GM19099 (cell line): ENCODE measurements around the gene DHRS3.

Source experiments
- POLR2A ChIP-seq: IDR thresholded peaks from 3 replicates; pipeline ENCODE4 v1.6.1; 2011; ENCODE audit warnings: low read depth; ENCODE audit not compliant: insufficient read length; ENCODE audit errors: extremely low read depth

Gene DHRS3

DNA sequence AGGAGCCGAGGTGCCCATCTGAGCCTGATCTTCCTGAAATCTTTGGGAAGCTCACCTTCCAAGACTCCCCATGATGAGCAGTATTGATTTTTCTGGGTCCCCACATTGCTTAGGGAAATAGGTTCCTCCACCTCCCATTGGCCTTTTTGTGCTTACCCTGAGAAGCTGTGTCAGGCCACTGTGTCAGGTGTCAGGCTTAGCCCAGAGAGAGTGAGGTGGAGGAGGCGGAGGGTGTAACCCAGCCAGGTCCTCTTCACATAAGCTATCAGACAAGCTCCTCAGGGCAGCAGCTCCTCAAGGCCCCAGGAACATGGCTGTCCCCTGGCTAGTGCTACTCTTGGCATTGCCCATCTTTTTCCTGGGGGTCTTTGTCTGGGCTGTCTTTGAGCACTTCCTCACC, 26.2 kb upstream of the DHRS3 start:
- no peak for TF ChIP-seq POLR2A

DNA sequence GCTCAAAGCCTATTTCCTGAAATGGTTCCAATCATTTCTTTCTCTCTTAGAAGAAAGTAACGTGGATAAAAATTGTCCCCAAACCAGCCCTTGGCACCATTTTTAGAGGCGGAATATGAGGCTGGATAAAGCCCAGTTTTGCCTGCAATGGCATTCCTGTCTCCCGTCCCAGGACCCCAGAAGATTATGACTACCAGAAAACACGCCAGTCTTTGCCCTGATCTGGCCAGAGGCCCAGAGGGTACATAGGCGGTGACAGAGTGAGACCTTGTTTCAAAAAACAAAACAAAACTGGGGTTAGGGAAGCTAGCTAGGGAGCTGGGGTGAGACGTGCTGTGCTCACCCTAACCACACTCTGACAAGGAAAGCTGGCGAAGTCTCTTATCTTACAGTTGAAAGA, 25.8 kb upstream of the DHRS3 start, which contains the start of gene AADACL4:
TSS of gene AADACL4 (plus strand) at position 301 of the 400 bp plus-strand sequence. CDS start 462 bp downstream, outside the sequence.
- no peak for TF ChIP-seq POLR2A

DNA sequence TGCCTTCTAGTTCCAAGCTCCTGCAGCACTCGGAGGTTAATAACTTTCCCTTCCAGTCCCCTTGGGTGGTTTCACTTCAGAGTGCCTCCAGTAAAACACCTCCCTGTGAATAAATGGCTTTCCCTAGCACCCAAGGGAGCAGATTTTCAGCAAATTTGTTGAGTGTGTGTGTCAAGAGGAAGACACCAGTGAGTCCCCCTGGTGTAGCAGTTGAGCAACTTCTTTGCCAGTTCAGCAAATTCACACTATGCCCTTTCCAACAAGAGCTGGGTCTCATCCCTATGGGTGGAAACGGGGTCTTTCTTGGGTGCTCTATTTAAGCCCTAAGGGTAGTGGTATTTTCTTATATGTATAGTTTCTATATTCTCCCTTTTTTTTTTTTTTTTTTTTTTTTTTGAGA, 25.1 kb upstream of the DHRS3 start:
- TF ChIP-seq POLR2A: no peak

DNA sequence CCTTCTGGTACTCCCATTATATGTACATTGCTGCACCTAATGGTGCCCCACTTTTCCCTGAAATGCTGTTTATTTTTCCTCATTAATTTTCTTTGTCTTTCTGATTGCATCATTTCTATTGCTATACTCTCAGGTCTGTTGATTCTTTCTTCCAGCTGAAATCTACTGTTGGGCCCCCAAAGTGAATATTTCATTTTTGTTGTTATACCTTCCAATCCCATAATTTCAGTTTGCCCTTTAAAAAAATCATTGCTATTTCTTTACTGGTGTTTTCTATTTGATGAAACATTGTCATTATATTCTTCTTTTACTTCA, 22.9 kb upstream of the DHRS3 start:
- no peak for TF ChIP-seq POLR2A

DNA sequence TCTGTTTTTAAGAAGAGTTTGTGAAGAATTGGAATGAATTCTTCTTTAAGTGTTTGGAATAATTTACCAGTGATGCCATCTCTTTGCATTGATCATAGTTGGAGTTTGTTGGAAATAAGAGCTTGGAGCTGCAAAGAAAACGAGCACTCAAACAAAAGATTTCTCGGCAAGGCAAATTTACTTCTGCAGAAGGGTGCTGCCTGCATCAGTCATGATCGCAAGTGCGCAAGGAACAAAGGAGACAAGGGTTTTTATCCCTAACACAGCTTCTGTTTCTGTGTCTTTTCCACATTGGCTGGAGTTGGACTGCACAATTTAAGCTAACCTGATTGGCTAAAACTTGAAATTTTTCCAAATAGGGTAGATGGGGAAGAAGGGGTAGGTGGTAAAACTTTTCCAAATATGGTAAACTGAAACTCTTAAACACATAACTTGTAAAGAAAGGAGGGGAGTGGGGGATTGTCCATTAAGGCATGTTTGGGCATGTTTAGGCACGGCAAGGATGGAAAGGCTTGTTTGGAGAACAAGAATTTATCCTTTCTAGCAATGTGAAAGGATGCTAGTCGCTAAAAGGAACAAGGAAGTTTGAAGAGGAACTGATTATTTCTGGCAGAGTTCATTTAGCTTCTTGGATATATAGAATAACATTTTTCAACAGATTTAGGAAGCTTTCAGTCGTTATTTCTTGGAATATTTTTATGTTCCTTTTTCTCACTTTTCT, 22.4 kb upstream of the DHRS3 start:
- TF ChIP-seq POLR2A: no peak

DNA sequence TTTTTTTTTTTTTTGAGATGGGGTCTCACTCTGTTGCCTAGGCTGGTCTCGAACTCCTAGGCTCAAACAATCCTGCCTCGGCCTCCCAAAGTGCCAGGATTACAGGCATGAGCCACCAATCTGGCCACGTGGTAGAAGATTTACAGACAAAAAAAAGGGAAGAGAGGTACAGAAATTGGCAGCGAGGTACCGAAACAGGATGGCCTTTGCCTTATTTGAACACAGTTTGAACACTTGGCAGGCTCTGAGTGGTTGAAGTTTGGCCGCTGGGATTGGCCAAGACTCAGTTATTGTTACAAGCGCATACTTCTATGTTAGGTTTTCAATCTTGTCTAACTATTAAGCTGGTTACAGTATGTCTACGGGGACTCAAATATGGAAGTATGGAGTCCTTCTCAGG, 19.7 kb upstream of the DHRS3 start:
- no peak for TF ChIP-seq POLR2A

DNA sequence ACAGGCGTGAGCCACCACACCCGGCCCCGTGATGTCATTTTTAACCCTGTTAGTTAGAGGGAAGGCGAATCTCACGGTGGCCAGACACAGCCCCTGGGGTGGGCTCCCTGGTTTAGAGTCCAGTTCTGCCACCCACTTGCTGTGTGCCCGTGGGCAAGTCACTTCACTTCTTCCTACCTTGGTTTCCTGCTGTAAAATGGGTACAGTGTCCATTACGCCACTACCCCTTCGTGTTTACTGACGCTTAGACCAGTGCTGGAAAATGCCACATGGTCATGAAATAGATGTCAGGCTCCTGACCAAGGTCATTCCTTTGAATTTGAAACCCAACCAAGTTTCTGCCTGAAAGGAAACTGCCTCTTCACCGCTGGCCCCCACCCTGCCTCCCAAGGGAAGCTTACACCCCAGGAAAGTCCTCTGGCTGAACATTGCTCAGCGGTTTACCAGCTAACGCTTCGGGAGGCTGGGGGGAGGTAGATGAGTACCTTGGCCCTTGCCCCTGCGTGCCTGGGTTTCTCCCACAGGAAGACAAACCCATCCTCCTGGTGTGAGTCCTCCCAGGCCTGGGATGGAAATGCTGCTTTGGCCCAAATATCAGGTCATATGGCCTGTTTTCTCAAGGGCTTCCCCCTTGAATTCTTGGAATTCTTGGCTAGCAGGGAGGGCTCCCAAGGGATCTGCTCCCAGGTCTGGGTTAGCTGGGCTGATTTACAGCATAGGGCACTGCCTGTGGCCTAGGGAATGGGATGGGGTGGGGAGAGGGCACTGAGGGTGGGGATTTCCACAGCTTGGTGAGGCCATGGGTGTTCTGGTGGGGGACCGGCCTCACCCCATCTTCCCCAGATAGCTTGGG, 18.3 kb upstream of the DHRS3 start:
- TF ChIP-seq POLR2A: no peak

DNA sequence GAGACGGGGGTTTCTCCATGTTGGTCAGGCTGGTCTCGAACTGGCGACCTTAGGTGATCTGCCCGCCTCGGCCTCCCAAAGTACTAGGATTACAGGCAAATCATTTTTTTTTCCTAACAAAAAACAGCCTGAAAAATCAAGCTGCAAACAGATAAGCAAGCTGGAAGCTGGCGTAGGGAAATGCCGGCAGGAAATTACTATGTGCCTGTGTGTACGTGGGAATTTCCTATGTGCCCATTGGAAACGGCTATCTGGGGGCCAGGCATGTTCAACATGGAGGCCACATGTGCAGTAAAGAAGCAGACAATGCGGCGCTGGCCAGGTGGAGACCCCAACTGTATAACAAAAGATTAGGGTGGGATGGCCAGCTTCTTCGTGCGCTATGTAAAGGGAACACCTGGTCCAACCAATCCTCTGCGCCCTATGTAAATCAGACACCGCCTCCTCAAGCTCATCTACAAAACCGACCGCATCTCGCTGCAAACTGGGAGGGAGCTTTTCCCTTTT, 16.7 kb upstream of the DHRS3 start:
- TF ChIP-seq POLR2A: no peak

DNA sequence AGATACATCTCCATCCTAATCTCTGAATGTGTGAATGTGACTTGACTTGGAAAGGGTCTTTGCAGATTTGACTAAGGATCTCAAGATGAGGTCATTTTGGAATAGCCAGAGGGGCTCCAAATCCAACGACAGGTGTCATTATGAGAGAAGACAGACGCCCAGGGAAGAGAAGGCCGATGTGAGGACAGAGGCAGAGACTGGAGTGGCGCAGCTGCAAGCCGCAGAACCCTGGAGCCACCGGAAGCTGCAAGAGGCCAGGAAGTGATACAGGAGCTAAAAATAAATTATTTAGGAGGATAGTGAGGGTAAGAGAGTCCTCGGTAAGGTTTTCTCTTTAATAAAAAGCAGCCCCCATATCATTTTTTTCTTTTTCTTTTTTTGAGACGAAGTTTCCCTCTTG, 16.1 kb upstream of the DHRS3 start:
- TF ChIP-seq POLR2A: no peak

DNA sequence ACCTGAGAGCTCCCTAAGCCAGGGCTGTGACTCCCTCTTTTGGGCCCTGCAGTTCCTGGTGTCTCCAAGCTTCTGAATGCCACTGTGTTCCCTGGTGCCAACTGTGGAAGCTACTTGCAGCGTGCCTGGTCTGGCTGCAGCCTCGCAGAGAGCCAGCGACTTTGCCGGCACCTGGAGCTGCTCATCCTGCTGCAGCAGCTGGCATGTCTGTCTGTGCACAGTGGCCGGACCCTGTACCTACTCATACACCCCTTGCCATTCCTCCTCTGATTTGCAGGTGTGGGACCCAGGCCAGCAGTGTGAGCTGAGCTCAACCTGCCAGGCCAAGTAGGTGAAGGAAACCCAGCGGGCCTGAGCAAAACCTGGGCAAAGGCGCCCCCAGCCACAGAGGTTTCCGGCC, 13.6 kb upstream of the DHRS3 start:
- no peak for TF ChIP-seq POLR2A

DNA sequence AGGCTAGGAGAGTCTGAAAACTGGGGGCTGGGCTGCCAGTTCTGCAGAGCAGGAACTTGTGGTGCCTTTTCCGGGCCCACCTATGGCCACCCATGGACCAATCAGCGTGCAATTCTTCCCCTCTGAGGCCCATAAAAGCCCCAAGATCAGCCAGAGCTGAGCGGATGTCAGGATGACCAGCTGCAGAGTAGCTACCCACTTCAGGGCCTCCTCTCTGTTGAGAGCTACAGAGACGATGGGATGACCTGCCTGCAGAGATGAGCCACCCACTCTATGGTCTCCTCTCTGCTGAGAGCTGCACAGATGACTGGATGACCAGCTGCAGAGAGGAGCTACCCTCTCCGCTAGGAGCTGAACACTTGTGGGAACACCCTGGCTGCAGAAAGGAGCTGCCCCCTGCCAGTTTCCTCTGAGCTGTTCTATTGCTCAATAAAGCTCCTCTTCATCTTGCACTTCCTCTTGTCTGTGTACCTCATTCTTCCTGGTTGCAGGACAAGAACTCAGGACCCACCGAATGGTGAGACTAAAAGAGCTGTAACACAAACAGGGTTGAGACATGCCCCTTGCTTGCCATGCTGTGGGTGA, 13.0 kb upstream of the DHRS3 start:
- no peak for TF ChIP-seq POLR2A

DNA sequence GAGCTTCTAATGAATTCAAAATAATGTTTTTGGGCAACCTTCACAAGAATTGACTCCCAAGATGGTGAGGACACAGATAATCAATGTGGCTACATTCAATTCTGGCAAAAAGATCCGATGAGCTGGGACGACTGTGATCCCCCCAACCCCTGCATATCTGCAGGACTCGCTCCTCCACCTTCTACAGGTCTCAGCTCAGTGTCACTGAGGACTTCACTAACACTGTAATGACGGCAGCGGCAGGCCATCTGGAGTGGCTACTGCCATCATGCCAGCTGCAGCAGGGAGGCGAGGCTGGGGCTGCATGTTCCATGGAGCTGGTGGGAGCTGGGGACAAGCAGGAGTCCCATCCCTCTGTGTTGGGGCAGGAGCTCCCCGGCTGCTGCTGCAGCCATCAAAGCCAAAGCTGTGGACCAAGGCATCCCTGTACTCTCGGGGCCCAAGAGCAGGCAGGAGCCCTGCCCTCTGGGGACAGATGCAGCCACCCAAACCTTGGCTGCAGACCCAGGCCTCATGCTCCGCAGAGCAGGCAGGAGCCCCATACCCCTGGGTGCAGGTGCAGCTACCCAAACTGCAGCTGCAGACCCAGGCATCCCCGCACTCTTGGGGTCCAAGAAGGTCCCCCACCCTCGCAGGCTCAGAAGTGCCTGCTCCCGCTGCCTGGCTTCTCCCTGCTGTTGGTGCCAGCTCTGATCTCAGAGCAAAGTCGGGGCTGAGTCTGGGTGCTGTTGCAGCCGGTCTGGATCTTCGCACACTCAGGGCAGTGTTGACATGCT, 12.2 kb upstream of the DHRS3 start:
- TF ChIP-seq POLR2A: no peak

DNA sequence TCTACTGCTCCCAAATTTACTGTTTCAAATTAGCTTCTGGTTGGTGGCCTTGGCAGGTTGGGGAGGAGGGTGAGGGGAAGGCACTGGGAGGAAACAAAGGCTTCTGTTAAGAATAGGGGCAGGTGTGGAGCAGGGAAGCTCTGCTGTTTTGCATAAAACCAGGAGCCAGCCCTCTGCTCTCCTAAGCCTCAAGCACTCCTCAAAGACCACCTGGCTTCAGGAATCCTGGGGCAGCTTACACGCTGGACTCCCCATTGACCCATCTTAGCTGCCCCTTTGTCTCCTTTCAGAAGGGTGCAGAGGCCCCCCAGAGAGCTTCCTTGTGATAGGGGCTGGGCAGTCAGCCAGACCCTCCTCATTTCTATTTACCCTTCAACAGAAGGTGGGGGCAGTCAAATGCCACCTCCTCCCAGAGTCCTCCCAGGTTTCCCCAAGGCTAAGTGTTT, 11.5 kb upstream of the DHRS3 start:
- TF ChIP-seq POLR2A: no peak

DNA sequence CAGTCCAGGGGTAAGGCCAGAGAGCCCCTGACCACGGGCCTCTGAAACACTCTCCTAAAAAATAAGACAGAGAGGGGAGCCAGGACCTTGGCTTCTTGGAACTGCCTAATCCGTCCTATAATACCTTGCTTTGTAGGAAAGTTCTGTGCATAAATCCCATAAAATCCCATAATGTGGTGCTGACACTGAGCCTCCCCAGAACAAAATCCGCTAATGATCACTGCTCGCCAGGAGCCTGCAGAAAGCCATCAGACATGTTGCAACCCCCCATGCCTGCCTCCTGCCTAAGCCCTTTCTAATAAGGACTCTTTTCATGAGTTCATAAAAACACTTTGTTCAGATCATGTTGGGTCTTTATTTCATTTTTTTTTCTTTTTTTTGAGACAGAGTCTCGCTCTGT, 9.3 kb upstream of the DHRS3 start:
- no peak for TF ChIP-seq POLR2A

DNA sequence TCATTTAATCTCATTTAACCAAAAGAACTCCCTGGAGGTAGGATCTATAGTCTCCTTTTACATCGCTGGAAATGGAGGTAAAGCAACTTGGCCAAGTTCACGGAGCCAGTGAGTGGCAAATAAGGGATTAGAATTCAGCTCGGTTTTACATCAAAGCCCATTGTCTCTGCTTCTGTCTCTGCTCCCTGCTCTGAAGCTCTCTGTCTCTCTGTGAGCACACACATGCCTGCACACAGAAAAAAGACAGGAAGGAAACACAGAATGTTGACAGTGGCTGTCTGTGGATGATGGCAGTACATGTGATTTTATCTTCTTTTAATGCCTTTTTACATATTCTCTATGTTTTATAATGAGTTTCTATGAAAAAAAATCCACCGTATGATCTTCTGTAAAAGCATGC, 8.9 kb upstream of the DHRS3 start:
- no peak for TF ChIP-seq POLR2A
